OCI-LY1 (cell line): ENCODE data around the gene MID1.

Source experiments
- H2AFZ ChIP-seq: fragments of 200-600 bp; sonication (generic), shearing (Covaris generic); 2 replicates; pipeline ENCODE4 v1.6.0; 2014; ENCODE audit warnings: antibody characterized with exemption, mild to moderate bottlenecking, low read length
- H3F3A ChIP-seq: fragments of 200-600 bp; sonication (generic), shearing (Covaris generic); 2 replicates; pipeline ENCODE4 v1.6.0; 2014; ENCODE audit warnings: mild to moderate bottlenecking, antibody characterized with exemption, low read length, moderate library complexity; ENCODE audit not compliant: insufficient read depth
- H3K27ac ChIP-seq: fragments of 200-600 bp; sonication (generic); 2 replicates; pipeline ENCODE4 v1.5.1; 2014; ENCODE audit warnings: low read length, mixed run types, mild to moderate bottlenecking, low read depth; ENCODE audit not compliant: poor library complexity, severe bottlenecking
- H3K27me3 ChIP-seq: fragments of 200-600 bp; sonication (generic); 2 replicates; pipeline ENCODE4 v1.6.0; 2014; ENCODE audit warnings: antibody characterized with exemption, mild to moderate bottlenecking, low read length, moderate library complexity; ENCODE audit not compliant: insufficient read depth
- H3K36me3 ChIP-seq: fragments of 200-600 bp; sonication (generic); 2 replicates; pipeline ENCODE4 v1.6.1; 2014; ENCODE audit warnings: mild to moderate bottlenecking, antibody characterized with exemption, low read length, moderate library complexity, mixed read lengths; ENCODE audit not compliant: insufficient read depth
- H3K4me1 ChIP-seq: fragments of 200-600 bp; sonication (generic); 2 replicates; pipeline ENCODE4 v1.5.1; 2014; ENCODE audit warnings: mild to moderate bottlenecking, low read length, moderate library complexity; ENCODE audit not compliant: insufficient read depth, severe bottlenecking
- H3K4me2 ChIP-seq: fragments of 200-600 bp; sonication (generic), shearing (Covaris generic); 2 replicates; pipeline ENCODE4 v1.6.1; 2014; ENCODE audit warnings: low read length
- H3K4me3 ChIP-seq: fragments of 200-600 bp; sonication (generic); 2 replicates; pipeline ENCODE4 v1.5.1; 2014; ENCODE audit warnings: low read length, low read depth, mild to moderate bottlenecking, mixed read lengths; ENCODE audit not compliant: poor library complexity, severe bottlenecking
- H3K79me2 ChIP-seq: fragments of 200-600 bp; shearing (Covaris generic); 2 replicates; pipeline ENCODE4 v1.6.1; 2016; ENCODE audit warnings: mixed run types, low read length, mixed read lengths; ENCODE audit not compliant: insufficient read depth
- H3K9ac ChIP-seq: fragments of 200-600 bp; sonication (generic), shearing (Covaris generic); 2 replicates; pipeline ENCODE4 v1.6.1; 2014; ENCODE audit warnings: mild to moderate bottlenecking, low read length, mixed read lengths
- H3K9me2 ChIP-seq: fragments of 200-600 bp; sonication (generic), shearing (Covaris generic); 2 replicates; pipeline ENCODE4 v1.6.1; 2014; ENCODE audit warnings: low read depth, mild to moderate bottlenecking, low read length, mixed read lengths
- H3K9me3 ChIP-seq: fragments of 200-600 bp; shearing (Covaris generic); 2 replicates; pipeline ENCODE4 v1.6.1; 2014; ENCODE audit warnings: low read length, mixed read lengths
- H4K20me1 ChIP-seq: fragments of 200-600 bp; sonication (generic), shearing (Covaris generic); 2 replicates; pipeline ENCODE4 v1.6.0; 2016; ENCODE audit warnings: mild to moderate bottlenecking, low read length; ENCODE audit not compliant: insufficient read depth
- CTCF ChIP-seq: fragments of 200-600 bp; sonication (generic), shearing (Covaris generic); IDR thresholded peaks from 2 replicates; pipeline ENCODE4 v1.5.1; 2017; ENCODE audit warnings: mild to moderate bottlenecking, antibody characterized with exemption, low read length, moderate library complexity, mixed read lengths
- EZH2 ChIP-seq: fragments of 200-600 bp; sonication (generic), shearing (Covaris generic); IDR thresholded peaks from 2 replicates; pipeline ENCODE4 v1.8.0; 2017; ENCODE audit warnings: borderline replicate concordance, mixed run types, mild to moderate bottlenecking, antibody characterized with exemption, low read length, moderate library complexity, mixed read lengths

The MID1 gene

GRCh38 chrX:10480861-10481260, 139.5 kb downstream of the MID1 start:
- no peak overlapping the region for H3K27ac ChIP-seq
- TF ChIP-seq CTCF: no peak
- TF ChIP-seq EZH2: no peak

DNA sequence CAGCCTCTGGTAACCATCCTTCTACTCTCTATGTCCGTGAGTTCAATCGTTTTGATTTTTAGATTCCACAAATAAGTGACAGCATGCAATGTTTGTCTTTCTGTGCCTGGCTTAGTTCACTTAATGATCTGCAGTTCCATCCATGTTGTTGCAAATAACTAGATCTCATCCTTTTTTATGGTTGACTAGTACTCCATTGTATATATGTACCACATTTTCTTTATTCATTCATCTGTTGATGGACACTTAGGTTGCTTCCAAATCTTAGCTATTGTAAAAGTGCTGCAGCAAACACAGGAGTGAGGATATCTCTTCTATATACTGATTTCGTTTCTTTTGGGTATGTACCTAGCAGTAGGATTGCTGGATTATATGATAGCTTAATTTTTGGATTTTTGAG, 140.9 kb downstream of the MID1 start:
- Histone ChIP-seq H3K9ac (no peak overlapping the region), H4K20me1 (no peaks in the 10 kb centered on the region), H3K4me1 (no peaks in the 10 kb centered on the region), H3K36me3 (no peaks in the 10 kb centered on the region), H2AFZ (no peak overlapping the region), H3K4me2 (no peak overlapping the region), H3K4me3 (no peak overlapping the region), H3K9me2 (no peaks in the 10 kb centered on the region), H3K9me3 (no peaks in the 10 kb centered on the region), H3K79me2 (no peaks in the 10 kb centered on the region), H3F3A (no peaks in the 10 kb centered on the region), H3K27ac (no peak overlapping the region), H3K27me3 (no peaks in the 10 kb centered on the region)
- TF ChIP-seq CTCF: no peak
- TF ChIP-seq EZH2: no peak

More at GRCh38 chrX:10480861-10481260, 139.5 kb downstream of the MID1 start:
- Histone ChIP-seq H3K4me2 (no peak overlapping the region), H3K9ac (no peak overlapping the region), H4K20me1 (no peaks in the 10 kb centered on the region), H3K9me2 (no peaks in the 10 kb centered on the region), H3F3A (no peaks in the 10 kb centered on the region), H3K4me1 (no peaks in the 10 kb centered on the region), H3K4me3 (no peak overlapping the region), H3K36me3 (no peaks in the 10 kb centered on the region), H3K9me3 (no peaks in the 10 kb centered on the region), H2AFZ (no peak overlapping the region), H3K79me2 (no peaks in the 10 kb centered on the region), H3K27me3 (no peaks in the 10 kb centered on the region)

GRCh38 chrX:10477525-10477924, 142.9 kb downstream of the MID1 start:
- H3K9ac ChIP-seq: no peak overlapping the region
- H3K27ac ChIP-seq: no peak overlapping the region
- no peak overlapping the region for H3K4me2 ChIP-seq
- no peaks in the 10 kb centered on the region for H3K9me3 ChIP-seq
- no peaks in the 10 kb centered on the region for H3K27me3 ChIP-seq
- H3F3A ChIP-seq: no peaks in the 10 kb centered on the region
- TF ChIP-seq CTCF: no peak
- no peak for TF ChIP-seq EZH2
- no peak overlapping the region for H2AFZ ChIP-seq
- no peaks in the 10 kb centered on the region for H3K4me1 ChIP-seq
- no peaks in the 10 kb centered on the region for H3K36me3 ChIP-seq
- no peaks in the 10 kb centered on the region for H3K9me2 ChIP-seq
- H4K20me1 ChIP-seq: no peaks in the 10 kb centered on the region
- no peaks in the 10 kb centered on the region for H3K79me2 ChIP-seq
- H3K4me3 ChIP-seq: no peak overlapping the region
